Endodermal cell (in vitro differentiated cells): Measurements from ENCODE around the gene IL31. TPM values are rescaled to one million over a fixed set of nuclear protein-coding genes. Genes with fewer than 3 reads are reported as not detected.

ENCODE experiments used
- DNase-seq: peaks from one replicate; pipeline ENCODE4 v3.0.0-alpha.2; 2017
- H3K27ac ChIP-seq: 2 replicates; pipeline ENCODE4 v1.5.1; 2013; ENCODE audit warnings: mild to moderate bottlenecking, low read depth, low read length, moderate library complexity
- H3K27me3 ChIP-seq: 2 replicates; pipeline ENCODE4 v1.6.1; 2013; ENCODE audit warnings: mild to moderate bottlenecking, low read length, moderate library complexity; ENCODE audit not compliant: insufficient read depth, control insufficient read depth, poor library complexity, severe bottlenecking
- H3K36me3 ChIP-seq: 2 replicates; pipeline ENCODE4 v1.7.0; 2013; ENCODE audit warnings: mild to moderate bottlenecking, low read length, moderate library complexity; ENCODE audit not compliant: control insufficient read depth, insufficient read depth
- H3K4me1 ChIP-seq: one replicate; pipeline ENCODE4 v1.7.0; 2013; ENCODE audit warnings: low read length; ENCODE audit not compliant: control insufficient read depth, insufficient read depth
- H3K4me3 ChIP-seq: 2 replicates; pipeline ENCODE4 v1.5.1; 2013; ENCODE audit warnings: mild to moderate bottlenecking, low read length, moderate library complexity
- H3K9ac ChIP-seq: 2 replicates; pipeline ENCODE4 v1.6.1; 2013; ENCODE audit warnings: mild to moderate bottlenecking, low read length, moderate library complexity; ENCODE audit not compliant: poor library complexity, severe bottlenecking; ENCODE audit errors: extremely low read depth
- H3K9me3 ChIP-seq: 2 replicates; pipeline ENCODE4 v1.6.1; 2013; ENCODE audit warnings: mild to moderate bottlenecking, low read length, moderate library complexity; ENCODE audit not compliant: control insufficient read depth
- H3K27ac Mint-ChIP-seq: 2 replicates; pipeline ENCODE4 v1.8.0; 2020; ENCODE audit warnings: mixed read lengths
- H3K27me3 Mint-ChIP-seq: 2 replicates; pipeline ENCODE4 v1.8.0; 2021; ENCODE audit warnings: mild to moderate bottlenecking, mixed read lengths; ENCODE audit not compliant: insufficient read depth
- H3K36me3 Mint-ChIP-seq: 2 replicates; pipeline ENCODE4 v1.8.0; 2020; ENCODE audit warnings: low read depth, mixed read lengths
- H3K4me1 Mint-ChIP-seq: 2 replicates; pipeline ENCODE4 v1.8.0; 2020; ENCODE audit warnings: mixed read lengths
- H3K4me3 Mint-ChIP-seq: 2 replicates; pipeline ENCODE4 v1.8.0; 2020; ENCODE audit warnings: mild to moderate bottlenecking, moderate library complexity, mixed read lengths
- H3K9me3 Mint-ChIP-seq: 2 replicates; pipeline ENCODE4 v1.8.0; 2020; ENCODE audit warnings: mild to moderate bottlenecking, mixed read lengths
- WGBS, 2 experiments: methylation state at CpG; one replicate each; pipeline versions ENCODE4 v1.1.5 to v1.1.7; 2013; ENCODE audit warnings: missing lambda C conversion rate in 2 of 2, mixed read lengths in 1 of 2; ENCODE audit not compliant: insufficient coverage in 1 of 2, insufficient read length in 1 of 2; 5-methylcytosine and 5-hydroxymethylcytosine counted together
- total RNA-seq, 2 donors: library from RNA; stranded (reverse); fragmentation: NEBNext Ultra II Directional in 1 of 2; extraction: Animal tissue kit (Norgen Biotek cat#: 25700) in 1 of 2; gene quantifications; 2 replicates in 1 of 2; 3 replicates in 1 of 2; pipeline ENCODE4 v1.2.1, GENCODE V29; 2021
- TF ChIP-seq, protein P1 (sequence below): fragments of 200-600 bp; sonication (generic); conservative IDR thresholded peaks from 2 replicates; pipeline ENCODE4 v1.5.0; 2021; ENCODE audit warnings: antibody characterized with exemption, mild to moderate bottlenecking

Gene IL31
- total RNA-seq, 2 donors from 2014 or later, result not detected

DNA sequence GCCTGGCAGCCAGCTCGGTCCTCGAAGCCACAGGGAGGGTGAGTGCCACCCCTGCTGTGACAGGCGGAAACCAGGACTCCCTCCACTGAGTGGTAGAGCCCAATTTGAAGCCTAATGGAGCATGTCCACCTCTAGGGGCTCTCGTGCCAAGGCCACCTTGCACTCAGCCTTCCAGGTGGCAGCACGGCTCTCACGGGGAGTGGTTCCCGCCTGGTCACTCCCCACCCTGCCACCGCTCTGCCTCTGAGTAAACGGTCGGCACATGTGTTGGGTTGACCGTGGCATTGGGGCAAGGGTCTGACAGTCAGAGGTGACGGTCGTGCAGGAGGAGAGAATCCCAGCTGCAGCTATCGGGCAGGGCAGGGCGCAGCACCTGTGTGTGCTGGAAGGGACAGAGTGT, 34.8 kb downstream of the IL31 start:
- WGBS, 2 experiments, result 93 to 95% methylated on average over 11 to 15 of the region's 15 CpGs
- Histone ChIP-seq H3K9me3 (peaks cover 23% of the 10 kb centered on the region), H3K4me3 (no peak overlapping the region), H3K4me1 (no peaks in the 10 kb centered on the region), H3K9ac (no peak overlapping the region), H3K27ac (no peak overlapping the region), H3K27me3 (no peaks in the 10 kb centered on the region), H3K36me3 (peaks cover 30% of the 10 kb centered on the region)
- H3K9me3 Mint-ChIP-seq, result peaks cover 24% of the 10 kb centered on the region
- H3K4me1 Mint-ChIP-seq, result no peaks in the 10 kb centered on the region
- TF ChIP-seq, protein P1, sequence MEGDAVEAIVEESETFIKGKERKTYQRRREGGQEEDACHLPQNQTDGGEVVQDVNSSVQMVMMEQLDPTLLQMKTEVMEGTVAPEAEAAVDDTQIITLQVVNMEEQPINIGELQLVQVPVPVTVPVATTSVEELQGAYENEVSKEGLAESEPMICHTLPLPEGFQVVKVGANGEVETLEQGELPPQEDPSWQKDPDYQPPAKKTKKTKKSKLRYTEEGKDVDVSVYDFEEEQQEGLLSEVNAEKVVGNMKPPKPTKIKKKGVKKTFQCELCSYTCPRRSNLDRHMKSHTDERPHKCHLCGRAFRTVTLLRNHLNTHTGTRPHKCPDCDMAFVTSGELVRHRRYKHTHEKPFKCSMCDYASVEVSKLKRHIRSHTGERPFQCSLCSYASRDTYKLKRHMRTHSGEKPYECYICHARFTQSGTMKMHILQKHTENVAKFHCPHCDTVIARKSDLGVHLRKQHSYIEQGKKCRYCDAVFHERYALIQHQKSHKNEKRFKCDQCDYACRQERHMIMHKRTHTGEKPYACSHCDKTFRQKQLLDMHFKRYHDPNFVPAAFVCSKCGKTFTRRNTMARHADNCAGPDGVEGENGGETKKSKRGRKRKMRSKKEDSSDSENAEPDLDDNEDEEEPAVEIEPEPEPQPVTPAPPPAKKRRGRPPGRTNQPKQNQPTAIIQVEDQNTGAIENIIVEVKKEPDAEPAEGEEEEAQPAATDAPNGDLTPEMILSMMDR, result no peak
- H3K27ac Mint-ChIP-seq, result no peak overlapping the region
- H3K27me3 Mint-ChIP-seq, result no peaks in the 10 kb centered on the region
- DNase-seq, result no peak
- H3K36me3 Mint-ChIP-seq, result peaks cover 53% of the 10 kb centered on the region
- H3K4me3 Mint-ChIP-seq, result no peak overlapping the region

DNA sequence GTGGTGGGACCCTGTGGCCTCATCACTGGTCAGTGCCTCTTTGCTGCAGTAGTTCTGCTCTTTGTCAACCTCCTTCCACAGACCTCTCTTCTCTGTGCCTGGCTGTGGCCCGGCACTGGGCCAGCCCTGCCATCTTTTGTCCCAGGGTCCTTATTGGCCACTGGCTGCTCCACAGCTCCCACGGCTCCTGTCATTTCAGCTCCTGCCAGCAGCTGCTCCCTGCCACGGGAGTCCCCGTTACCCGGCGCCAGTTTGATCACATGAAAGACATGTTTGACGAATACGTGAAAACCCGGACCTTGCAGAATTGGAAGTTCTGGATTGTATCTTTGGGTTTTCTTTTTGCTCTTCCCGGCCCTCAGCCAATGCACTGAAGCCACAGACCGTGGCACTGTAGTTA, 35.4 kb downstream of the IL31 start:
- Mint-ChIP-seq H3K36me3 (peaks cover 52% of the 10 kb centered on the region), H3K27me3 (no peaks in the 10 kb centered on the region), H3K27ac (no peak overlapping the region), H3K4me3 (no peak overlapping the region), H3K4me1 (no peaks in the 10 kb centered on the region), H3K9me3 (peaks cover 22% of the 10 kb centered on the region)
- TF ChIP-seq, protein P1, result no peak
- H3K9ac ChIP-seq, result no peak overlapping the region
- H3K4me3 ChIP-seq, result no peak overlapping the region
- H3K4me1 ChIP-seq, result no peaks in the 10 kb centered on the region
- H3K27ac ChIP-seq, result no peak overlapping the region
- H3K36me3 ChIP-seq, result peaks cover 30% of the 10 kb centered on the region
- DNase-seq, result no peak
- peaks cover 22% of the 10 kb centered on the region for H3K9me3 ChIP-seq
- H3K27me3 ChIP-seq, result no peaks in the 10 kb centered on the region
- 93% methylated on average over 9 to 11 of the region's 11 CpGs for WGBS, 2 experiments

DNA sequence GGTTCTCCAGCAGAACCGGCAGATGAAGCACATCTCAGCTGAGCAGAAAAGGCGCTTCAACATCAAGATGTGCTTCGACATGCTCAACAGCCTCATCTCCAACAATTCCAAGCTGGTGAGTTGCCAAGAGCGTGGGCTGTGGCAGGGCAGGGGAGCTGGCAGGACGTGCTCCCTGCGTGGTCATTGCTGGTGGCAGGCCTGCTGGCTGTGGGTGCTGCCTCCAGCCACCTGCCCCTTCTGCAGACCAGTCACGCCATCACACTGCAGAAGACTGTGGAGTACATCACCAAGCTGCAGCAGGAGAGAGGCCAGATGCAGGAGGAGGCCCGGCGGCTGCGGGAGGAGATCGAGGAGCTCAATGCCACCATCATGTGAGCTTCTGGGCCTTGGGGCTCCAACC, 35.8 kb downstream of the IL31 start:
- no peak for DNase-seq
- Mint-ChIP-seq H3K27ac (no peak overlapping the region), H3K4me3 (no peak overlapping the region), H3K27me3 (no peaks in the 10 kb centered on the region), H3K36me3 (peaks cover 51% of the 10 kb centered on the region), H3K9me3 (peaks cover 18% of the 10 kb centered on the region), H3K4me1 (no peaks in the 10 kb centered on the region)
- Histone ChIP-seq H3K27me3 (no peaks in the 10 kb centered on the region), H3K9ac (no peak overlapping the region), H3K27ac (no peak overlapping the region), H3K4me3 (no peak overlapping the region), H3K4me1 (no peaks in the 10 kb centered on the region), H3K9me3 (peaks cover 18% of the 10 kb centered on the region), H3K36me3 (peaks cover 30% of the 10 kb centered on the region)
- TF ChIP-seq, protein P1, result no peak
- WGBS, 2 experiments, result 93 to 96% methylated on average over 8 to 11 of the region's 11 CpGs
